ENCODE measurements around the gene PPP2R2B.

The PPP2R2B gene

GRCh38 chr5:146878476-146879172 lies at the start of gene PPP2R2B:
PPP2R2B (minus strand) TSS chr5:146878757.
- peak; percentile 47 for DNase-seq

- no peak for DNase-seq
Measured at GRCh38 chr5:146924132-146924531, 45.6 kb upstream of the PPP2R2B start.

- no peak for DNase-seq
Measured at GRCh38 chr5:146921225-146921624, 42.7 kb upstream of the PPP2R2B start.

GRCh38 chr5:146920351-146920881 lies 41.9 kb upstream of the PPP2R2B start:
- no peak for DNase-seq

GRCh38 chr5:146919304-146919703 lies 40.7 kb upstream of the PPP2R2B start:
- no peak for DNase-seq

- no peak for DNase-seq
Measured at GRCh38 chr5:146917931-146918330, 39.4 kb upstream of the PPP2R2B start.

GRCh38 chr5:146912874-146913273 lies 34.3 kb upstream of the PPP2R2B start:
- DNase-seq: no peak

- DNase-seq: no peak
Measured at GRCh38 chr5:146910239-146910638, 31.7 kb upstream of the PPP2R2B start.

GRCh38 chr5:146909255-146910068 lies 30.9 kb upstream of the PPP2R2B start:
- DNase-seq: no peak

GRCh38 chr5:146906803-146907202 lies 28.2 kb upstream of the PPP2R2B start:
- no peak for DNase-seq

- DNase-seq: no peak
Measured at GRCh38 chr5:146904890-146905289, 26.3 kb upstream of the PPP2R2B start.

GRCh38 chr5:146903789-146904188 lies 25.2 kb upstream of the PPP2R2B start:
- no peak for DNase-seq

GRCh38 chr5:146902471-146902870 lies 23.9 kb upstream of the PPP2R2B start:
- DNase-seq: no peak

- DNase-seq: no peak
Measured at GRCh38 chr5:146897061-146897460, 18.5 kb upstream of the PPP2R2B start.

GRCh38 chr5:146894753-146895521 lies 16.4 kb upstream of the PPP2R2B start:
- no peak for DNase-seq

- DNase-seq: no peak
Measured at GRCh38 chr5:146893991-146894390, 15.4 kb upstream of the PPP2R2B start.

GRCh38 chr5:146892231-146892630 lies 13.7 kb upstream of the PPP2R2B start:
- no peak for DNase-seq

GRCh38 chr5:146891511-146891910 lies 13.0 kb upstream of the PPP2R2B start:
- DNase-seq: no peak

GRCh38 chr5:146890731-146891440 lies 12.3 kb upstream of the PPP2R2B start:
- no peak for DNase-seq

GRCh38 chr5:146890066-146890465 lies 11.5 kb upstream of the PPP2R2B start:
- DNase-seq: no peak

- no peak for DNase-seq
Measured at GRCh38 chr5:146889169-146889568, 10.6 kb upstream of the PPP2R2B start.

GRCh38 chr5:146888351-146888978 lies 9.9 kb upstream of the PPP2R2B start:
- no peak for DNase-seq
